VCaP (cell line): ENCODE data around the gene C2CD2.

Experiments used
- H3K27ac ChIP-seq: fragments of 450-650 bp; 2 replicates; pipeline ENCODE4 v1.5.1; 2017
- TF ChIP-seq, protein P1 (sequence below): fragments of 450-650 bp; conservative IDR thresholded peaks from 2 replicates; pipeline ENCODE4 v1.5.1; 2017; ENCODE audit warnings: mild to moderate bottlenecking, moderate library complexity

Gene C2CD2

GRCh38 chr21:41886328-41886727 is 67.5 kb downstream of the C2CD2 start:
- H3K27ac ChIP-seq: no peak overlapping the region

DNA sequence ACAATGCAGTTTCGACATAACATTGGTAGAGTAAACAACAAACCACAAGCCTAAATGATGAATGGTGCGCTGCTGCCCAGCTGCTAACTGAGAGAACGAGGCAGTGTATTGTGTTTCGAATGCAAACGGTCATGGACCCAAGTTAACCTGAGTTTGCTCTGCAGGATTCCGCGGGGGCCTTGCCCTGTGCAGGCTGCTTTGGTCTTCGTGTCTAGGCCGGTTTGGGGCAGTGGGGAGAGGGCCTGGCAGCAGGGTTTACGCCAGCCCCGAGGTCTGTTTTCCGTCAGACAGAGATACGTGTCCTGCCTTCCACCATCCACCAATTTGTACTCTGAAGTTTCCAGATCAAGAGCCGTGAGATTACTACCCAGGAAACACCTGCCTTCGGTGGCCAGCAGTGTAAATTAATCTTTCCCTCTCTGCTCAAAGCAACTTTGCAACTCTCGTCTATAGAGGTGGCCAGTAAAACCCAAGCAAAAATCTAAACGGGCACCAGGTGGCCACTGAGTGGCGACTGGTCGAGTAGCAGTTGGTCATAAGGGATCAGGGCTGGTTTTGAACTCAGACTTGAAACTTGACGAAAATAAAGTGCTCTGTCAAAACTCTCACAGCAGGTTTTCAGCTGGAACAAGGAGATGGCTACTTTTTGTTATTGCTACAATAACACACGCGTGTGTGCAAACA is 68.3 kb downstream of the C2CD2 start:
- no peak overlapping the region for H3K27ac ChIP-seq
- TF ChIP-seq, protein P1, sequence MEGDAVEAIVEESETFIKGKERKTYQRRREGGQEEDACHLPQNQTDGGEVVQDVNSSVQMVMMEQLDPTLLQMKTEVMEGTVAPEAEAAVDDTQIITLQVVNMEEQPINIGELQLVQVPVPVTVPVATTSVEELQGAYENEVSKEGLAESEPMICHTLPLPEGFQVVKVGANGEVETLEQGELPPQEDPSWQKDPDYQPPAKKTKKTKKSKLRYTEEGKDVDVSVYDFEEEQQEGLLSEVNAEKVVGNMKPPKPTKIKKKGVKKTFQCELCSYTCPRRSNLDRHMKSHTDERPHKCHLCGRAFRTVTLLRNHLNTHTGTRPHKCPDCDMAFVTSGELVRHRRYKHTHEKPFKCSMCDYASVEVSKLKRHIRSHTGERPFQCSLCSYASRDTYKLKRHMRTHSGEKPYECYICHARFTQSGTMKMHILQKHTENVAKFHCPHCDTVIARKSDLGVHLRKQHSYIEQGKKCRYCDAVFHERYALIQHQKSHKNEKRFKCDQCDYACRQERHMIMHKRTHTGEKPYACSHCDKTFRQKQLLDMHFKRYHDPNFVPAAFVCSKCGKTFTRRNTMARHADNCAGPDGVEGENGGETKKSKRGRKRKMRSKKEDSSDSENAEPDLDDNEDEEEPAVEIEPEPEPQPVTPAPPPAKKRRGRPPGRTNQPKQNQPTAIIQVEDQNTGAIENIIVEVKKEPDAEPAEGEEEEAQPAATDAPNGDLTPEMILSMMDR: peak; percentile 21; the same call in 1 of the 2 replicates

More at GRCh38 chr21:41886328-41886727, 67.5 kb downstream of the C2CD2 start:
- TF ChIP-seq, protein P1: no peak

GRCh38 chr21:41884501-41885030 is 69.3 kb downstream of the C2CD2 start:
- TF ChIP-seq, protein P1: no peak
- H3K27ac ChIP-seq: no peak overlapping the region

DNA sequence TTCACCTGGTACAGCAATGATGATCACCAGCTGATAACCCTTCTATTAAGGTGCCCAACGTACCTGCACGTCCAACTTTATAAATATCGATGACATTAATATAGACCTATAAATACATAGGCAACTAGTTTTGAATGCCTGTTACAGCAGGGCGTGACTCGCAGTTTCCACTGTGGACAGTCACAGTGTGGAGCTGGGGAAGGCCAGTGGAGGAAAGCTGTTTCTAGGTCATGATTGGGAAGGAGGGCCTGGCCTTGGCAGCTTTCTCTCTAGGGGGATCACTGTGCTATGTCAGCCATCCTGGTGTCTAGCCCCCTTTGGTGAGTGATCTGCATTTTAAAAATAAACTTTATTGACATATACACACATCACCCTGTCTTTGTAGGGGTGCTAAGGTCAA is 70.2 kb downstream of the C2CD2 start:
- H3K27ac ChIP-seq: no peak overlapping the region
- TF ChIP-seq, protein P1: no peak

DNA sequence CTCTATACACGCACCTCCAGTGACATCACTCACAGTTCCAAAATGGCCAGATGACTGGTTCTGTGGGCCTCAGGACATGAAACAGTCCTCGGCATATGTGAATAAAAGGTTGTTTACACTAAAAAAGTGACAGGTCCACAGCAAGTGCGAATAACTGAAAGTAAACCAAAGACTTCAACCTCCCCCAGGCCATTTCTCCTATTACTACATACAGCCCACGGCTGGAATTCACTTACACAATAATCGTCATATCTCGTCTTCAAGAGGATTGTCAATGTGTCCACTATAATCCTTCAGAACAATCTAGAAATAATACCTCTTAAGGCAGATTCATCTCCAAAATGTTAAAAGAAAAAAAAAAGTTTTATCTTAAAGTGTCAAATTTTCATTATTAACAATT is 72.8 kb downstream of the C2CD2 start:
- no peak overlapping the region for H3K27ac ChIP-seq
- TF ChIP-seq, protein P1: no peak

GRCh38 chr21:41880153-41880552 is 73.7 kb downstream of the C2CD2 start:
- TF ChIP-seq, protein P1: no peak
- peak overlapping the region; percentile 98 for H3K27ac ChIP-seq

- TF ChIP-seq, protein P1: no peak
- peak within 1 kb of the TSS; percentile 98 for H3K27ac ChIP-seq
These were observed 74.4 kb downstream of the C2CD2 start, which contains the start of gene PRDM15 for GRCh38 chr21:41879190-41879998. Gene PRDM15, minus strand, starts transcription at chr21:41879344. Its CDS starts 18,981 bp downstream, at chr21:41860363.
